NCI-H2227 (cell line): ENCODE results near the gene B3GNT9.
"Not testable (repeated sequence)": the region's sequence is repeated elsewhere in the genome, so short reads cannot be mapped to it uniquely, and the experiment has no call there.

ENCODE experiments used
- DNase-seq: peaks from one replicate; lab custom pipeline; 2025; ENCODE audit not compliant: unreplicated experiment; lab: John Stamatoyannopoulos, UW

B3GNT9 gene

DNA sequence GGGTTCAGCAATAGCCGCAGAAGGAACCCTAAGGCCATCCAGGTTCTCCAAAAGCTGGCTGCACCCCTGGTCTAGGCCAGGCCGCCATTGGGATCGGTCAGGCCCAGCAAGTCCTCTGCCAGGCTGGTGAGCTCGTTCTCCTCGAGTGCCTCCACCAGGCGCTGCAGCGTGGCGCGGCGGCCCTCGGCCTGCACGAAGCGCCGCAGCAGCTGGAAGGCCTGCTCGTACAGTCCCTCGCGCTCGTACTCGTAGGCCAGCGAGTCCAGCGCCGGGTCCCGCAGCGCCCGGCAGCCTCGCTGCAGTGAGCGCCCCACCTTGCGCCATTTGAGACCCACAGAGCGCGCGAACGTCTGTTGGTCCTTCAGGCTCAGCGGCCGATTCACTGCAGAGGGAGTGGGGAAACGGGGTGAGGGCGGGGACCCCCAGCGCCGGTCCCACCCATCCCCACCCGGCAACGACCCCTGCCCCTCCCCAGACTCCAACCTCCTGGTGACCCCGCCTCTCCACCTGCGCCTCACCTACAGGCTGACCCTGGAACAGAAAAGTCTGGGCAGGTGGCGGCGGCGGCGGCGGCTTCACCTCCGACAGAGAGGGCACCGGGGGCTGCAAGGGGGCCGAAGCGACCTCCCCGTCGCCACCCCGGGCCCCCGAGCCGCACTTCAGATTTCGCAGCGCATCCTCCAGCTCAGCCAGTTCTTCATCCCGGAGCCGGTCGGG is 3.9 kb upstream of the B3GNT9 start:
- DNase-seq, result peak; percentile 14

DNA sequence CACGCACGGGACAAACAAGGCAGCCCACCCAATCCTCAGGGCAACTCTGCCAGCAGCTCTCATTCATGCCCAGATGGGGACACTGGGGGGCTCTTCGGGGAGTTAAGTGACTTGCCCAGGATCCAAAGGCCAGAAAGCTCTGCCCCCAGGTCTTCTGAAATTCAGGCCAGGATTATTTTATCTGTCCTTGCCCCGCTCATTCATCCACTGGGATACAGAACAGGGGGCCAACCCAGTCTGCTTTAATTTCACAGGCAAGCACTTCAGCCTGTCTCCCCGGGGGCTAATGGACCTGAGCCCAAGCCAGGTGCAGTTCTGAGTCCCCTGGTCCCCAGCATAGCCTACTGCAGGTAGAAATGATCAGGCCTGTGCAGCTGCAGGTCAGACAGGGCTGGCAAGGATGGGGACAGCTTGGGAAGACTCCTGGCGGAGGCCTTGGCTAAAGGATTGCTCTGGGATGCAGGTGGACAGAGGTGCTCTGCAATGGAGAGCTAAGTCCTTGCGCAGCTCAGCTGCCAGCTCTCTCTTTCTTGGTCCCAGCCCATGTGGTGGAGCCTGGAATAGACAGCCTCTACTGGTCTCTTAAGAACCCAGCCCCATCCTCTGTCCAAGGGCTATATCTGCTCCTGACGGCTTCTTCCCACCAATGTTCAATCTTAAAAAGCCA is 766 bp upstream of the B3GNT9 start:
- DNase-seq, result peak; percentile 5

DNA sequence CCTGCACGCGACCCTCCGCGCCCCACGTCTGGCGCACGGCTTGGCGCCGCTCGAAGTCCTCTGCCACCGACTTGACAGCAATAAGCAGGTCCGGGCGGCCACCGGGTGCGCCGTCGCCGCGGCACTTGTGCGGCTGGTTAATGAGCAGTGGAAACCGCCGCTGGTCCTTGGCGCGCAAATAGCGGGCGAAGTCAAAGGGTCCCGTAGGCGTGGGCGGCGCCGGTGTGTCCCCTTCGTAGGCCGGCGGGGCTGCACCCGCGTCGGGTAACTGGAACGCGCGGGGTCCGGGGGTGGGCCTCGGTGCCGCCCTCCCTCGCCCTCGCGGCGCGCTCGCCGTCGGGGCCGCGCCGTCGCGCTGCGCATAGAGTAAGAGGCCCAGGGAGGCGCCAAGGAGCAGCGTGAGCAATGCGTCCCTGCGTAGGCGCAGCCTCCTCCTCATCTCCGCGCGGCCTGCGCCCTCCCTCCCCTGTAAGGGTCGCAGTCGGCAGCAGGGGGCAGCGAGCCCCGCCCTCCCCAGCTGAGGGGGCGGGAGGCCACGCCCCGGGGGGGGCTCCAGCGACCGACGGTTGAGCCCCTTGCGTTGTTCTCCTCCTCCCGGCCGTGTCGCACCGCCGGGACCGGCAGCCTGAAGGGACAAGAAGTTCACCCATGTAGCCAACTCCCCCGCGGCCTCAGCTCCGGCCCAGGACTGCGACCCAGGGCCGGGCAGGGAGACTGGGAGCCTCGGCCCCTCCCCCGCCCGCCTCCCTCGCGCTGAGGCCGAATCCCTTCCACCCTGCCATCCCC is 558 bp downstream of the B3GNT9 start:
- peak; percentile 80 for DNase-seq

DNA sequence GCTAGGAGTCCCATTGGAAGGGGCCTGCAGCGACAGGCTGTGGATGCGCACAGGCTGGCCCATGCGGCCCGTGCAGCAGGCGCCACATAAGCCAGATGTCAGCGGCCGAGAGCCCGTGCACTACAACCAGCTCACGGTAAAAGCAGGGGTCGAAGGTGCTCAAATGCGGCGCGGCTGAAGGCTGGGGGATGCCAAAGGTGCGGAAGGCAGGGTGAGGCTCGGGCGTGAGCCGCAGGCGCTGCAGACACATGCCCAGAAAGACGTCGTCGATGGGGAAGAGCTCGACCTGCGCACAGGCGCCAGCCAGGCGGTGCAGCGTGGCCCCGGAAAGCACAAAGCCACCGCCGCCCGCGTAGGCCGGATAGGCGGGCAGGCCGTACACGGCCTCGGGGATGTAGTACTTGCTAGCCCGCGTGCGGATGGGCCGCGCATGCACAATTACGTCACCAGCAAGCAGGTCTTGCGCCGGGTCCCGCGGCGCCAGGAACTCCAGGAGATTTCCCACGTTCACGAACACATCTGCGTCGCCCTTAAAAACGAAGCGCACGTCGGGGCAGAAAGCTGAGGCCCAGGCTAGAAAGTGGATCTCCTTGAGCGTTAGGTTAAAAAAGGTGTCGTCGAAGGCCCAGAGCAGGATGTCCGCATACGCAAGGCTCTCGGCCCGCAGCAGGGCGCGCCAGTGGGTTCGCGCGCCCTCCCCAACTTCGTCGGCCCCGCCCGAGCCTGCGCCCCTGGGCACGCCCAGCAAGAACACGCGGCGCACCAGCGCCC is 1.3 kb downstream of the B3GNT9 start:
- no peak for DNase-seq

DNA sequence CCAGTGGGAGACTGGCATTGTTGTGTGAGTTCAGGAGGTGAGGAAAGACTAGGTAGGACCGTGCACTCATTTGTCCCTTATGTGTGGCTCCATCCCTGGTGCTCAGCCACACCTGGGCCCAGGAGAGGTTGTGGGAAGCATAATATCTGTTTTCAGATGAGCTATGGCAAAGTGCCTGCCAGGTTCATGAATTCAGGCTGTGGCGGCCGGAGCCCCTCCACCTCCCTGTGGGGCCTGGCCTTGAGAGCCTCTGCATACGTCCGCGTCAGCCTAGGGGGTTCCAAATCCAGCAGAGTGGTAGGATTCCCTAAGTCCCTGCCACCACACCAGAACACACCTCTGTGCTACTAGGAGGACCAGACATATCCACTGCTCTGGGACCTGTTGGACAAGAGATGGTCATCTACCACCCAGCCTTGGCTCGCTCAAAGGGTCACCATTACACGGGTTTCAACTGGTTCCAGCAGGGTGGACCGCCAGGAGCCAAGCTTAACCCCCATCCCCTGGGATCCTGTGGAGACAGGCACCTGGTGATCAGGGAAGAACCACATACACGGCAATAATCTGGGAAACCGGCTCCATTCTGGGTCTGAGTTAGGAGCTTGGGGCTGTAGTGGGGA is 2.0 kb downstream of the B3GNT9 start:
- no peak for DNase-seq

DNA sequence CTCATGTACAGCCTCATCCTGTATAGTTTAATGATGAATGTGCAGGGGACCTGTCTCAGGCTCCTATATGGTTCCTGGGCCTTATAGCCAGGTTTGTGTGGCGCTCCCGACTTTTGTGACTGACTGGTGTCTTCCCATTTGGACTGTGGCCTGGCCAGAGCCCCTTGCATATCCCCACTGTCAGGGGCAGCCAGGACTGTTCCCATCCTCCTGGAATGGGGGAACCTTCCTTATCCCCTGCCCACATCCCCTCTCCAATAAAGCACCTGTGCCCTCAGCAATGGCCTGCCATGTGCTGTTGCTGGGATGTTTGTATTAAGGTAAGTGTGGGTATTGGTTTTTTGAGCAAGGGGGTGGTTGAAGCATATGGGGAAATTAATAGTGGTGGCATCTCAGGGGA is 2.6 kb downstream of the B3GNT9 start:
- no peak for DNase-seq

DNA sequence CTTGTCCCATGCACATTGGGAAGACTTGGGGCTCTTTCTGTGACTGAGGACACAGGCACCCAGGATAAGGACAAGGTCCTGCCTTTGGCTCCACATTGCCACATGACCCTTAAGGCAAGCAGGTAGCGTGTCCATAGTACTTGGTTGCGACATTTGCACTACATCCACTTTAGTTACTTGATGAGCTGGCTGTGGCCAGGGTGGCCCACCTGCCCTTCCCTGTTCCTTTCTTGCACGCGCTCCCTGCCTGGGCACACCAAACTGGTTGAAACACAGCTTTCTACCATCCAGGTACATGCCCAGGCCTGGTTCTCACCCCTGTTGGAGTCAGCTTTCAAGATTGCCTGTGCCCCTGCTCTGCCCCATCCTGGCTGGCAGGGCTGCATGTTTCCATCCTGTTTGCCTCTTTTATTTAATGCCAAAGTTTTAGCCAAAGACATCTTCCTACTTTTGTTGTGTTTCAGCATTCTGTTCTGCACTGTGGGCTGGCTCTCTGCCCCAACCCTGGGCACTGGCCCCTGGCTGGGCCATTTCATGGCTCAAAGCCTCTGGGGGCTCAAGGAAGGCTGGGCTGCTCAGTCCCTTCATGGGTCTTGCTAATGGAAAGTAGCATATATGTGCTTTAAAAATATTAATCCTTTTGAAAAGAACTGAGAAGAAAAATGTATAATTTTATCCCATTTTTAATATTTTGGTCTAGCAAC is 3.2 kb downstream of the B3GNT9 start:
- no peak for DNase-seq

DNA sequence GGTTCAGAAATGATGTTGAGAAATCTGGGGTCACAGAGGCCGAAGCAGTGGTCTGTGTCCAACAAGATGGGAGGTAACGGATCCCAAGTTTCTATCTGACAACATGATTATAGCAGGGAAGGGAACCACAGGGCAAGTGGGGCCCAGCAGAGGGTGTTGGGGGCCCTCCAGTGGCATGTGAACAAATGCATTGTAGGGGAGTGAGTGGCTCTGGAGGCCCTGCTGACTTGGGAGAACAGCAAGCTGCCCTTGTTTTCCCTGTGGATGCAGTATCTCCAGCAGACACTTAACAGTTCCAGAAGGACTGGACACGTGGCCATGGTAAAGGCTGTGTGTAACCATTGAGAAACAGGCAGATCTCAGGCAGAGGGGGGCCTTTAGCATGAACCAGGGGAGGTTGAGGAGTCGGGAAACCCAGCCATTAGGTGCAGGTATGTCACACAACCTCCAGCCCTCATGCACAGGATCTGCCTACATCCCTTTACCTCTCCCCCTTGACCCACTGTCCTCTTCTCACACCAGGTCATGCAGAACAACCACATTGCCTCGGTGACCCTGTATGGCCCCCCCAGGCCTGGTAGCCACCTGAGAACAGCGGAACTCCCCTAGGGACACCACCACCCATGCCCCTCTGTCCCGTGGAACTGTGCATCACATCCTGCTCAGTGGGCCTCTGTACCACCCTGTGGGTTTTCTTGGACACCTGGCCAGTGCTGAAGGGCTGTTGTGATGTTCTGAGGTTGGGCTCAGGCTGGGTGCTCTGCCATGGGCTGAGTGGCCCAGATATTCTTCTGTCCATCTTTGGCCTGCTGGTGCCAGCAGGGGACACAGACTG is 4.1 kb downstream of the B3GNT9 start:
- DNase-seq, result no peak

DNA sequence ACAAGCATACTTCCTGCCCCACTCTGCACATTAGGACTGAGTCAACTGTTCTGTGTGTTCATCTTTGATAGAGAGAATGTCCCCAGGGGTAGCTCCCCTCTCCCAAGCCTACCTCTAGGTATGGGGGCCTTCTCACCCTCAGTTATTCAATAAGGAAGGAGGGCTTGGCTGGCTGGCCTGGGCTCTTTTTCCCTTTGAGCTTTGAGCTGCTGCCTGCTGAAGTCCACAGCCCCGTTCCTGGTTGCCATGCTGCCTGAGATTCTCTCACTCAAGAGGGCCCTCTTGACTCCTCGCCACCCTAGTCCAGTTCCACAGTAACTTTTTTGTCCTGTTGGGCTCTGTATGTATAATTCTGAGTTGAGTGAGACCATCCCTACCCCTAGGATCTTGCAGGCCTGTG is 5.1 kb downstream of the B3GNT9 start:
- DNase-seq, result no peak

DNA sequence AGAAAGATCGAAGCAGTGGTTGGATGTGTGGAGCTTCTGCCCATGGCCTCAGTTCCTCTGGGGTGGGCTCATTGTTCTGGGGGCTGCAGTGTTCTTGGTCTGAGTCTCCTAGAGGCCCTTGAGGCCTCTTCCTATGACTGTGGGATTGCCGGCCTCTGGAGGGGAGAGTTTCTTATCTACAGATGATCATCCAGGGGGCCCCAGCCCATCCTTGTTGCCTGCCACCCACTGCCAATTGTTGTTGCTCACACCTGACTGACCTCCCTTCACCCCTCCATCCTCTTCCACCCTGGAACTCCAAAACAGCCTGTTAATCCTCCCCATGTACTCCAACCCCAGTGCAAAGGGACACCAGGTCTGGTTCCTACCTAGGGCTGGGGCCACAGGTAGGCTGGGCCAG is 5.9 kb downstream of the B3GNT9 start:
- no peak for DNase-seq

DNA sequence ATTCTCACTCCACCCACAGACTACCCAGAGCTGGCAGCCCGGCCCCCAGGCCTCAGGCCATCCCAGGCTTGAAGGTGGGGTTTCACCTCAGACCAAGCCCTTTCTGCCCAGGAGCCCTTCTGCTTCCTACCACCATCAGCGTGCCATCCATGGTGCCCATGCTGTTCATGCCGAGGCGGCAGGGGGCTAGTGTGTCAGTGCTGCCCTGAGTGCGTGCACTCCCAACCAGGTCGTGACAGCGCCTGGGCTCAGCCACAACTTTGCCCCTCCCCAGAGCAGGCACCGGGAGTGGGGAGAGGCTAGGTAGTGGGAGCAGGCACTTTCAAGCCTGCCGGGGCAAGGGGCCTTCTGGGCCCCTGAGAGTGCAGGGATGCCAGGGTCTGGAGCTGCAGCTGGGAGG is 8.5 kb downstream of the B3GNT9 start:
- no peak for DNase-seq

DNA sequence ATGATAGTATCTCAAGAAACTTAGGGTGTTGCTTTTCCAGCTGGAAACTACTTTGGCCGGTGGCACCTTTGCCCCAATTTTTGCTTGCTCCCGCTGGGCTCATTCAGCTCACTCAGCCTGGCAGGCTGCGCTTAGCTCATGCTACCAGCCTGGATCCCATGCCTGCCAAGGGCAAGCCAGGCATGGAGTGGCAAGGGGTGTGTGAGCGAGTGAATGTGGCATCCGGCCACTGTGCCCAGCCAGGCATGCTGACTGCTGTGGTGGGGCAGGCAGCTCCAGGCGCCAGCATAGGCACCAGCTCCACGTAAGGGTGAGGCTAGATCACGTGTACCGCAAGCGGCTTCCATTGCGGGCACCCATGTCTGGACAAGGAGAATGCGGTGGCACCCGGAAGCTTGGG is 9.4 kb downstream of the B3GNT9 start:
- DNase-seq, result no peak

DNA sequence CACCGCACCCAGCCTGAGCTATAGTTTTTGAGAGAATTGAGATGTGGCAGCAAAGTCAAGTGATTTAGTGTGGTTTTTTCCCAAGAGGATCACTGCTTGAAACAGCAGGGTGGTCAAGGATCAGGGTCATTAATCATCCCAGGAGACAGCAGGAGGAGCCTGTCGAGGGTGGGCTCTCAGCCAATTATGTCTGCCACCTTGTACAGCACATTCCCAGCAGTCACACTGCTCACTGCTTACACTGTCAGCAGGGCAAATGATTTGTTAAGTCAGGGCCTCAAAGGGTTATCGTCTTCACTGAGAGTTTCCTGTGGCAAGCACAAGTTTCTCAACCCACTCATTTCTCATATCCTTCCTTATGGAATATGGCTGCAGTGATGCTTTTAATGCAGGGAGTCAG is 13.2 kb downstream of the B3GNT9 start:
- DNase-seq, result no peak

DNA sequence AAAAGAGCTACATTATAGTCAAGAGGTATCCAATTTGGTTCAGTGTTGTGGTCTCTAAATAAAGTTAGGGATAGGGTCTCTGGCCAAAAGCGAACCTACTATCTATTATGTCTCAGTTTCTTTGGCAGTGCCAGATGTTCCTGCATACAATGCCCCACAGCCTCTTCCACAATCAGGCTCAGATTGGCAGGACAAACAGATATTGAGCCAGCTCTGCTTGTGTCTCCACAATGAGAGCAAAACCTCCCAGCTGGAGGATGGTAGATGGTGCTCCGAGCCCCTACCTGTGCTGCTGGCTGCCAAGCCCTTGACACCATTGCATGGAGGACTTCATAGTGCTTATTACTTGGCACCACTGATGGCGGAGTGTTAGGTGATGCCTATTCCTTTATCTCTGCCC is 21.4 kb downstream of the B3GNT9 start:
- no peak for DNase-seq

DNA sequence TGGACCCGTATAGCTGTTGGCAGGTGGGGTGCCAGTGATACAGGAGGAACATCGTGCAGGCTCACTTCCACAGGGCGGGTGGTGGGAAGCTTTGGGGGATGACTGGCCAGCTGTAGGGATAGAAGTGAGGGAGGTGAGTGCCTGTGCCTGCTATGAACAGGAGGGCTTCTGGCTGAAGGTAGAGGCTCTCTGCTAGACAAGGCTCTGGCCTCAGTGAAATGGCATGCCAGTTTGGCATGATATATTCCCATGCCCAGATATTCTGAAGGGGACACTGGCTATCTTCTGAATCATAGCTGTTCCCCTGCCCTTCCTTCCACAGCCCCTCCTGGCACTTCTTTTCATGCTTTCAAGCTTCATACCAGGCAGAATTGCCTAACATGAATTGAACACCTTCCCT is 21.9 kb downstream of the B3GNT9 start:
- no peak for DNase-seq

DNA sequence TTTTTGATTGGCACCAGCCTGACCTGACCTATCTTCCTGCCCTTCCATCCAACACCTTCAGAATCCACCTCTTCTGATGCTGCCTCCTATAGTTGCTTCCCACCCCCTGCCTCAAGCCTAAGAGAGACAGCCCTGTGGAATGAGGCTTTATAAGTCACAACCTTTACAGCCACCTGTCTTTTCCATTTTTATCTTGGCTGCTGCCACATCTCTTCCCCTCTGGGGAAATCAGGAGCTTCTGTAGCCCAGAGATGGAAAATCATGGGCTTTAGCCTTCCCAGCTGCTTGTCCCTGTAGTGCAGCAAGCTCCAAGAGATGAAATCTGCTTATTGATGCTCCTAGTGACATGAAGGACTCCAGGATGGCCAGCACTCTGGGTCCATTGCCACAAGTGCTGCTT is 22.4 kb downstream of the B3GNT9 start:
- no peak for DNase-seq

DNA sequence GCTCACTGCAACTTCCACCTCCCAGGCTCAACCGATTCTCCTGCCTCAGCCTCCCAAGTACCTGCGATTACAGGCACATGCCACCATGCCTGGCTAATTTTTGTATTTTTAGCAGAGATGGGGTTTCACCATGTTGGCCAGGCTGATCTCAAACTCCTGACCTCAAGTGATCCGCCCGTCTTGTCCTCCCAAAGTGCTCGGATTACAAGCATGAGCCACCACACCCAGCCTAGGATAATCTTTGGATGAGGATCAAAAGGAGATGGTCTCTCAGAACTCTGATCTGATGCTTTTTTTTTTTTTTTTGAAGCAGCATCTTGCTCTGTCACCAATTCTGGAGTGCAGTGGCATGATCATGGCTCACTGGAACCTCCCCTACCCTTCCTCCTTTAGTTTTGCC is 28.0 kb downstream of the B3GNT9 start:
- DNase-seq, result not testable (repeated sequence)

DNA sequence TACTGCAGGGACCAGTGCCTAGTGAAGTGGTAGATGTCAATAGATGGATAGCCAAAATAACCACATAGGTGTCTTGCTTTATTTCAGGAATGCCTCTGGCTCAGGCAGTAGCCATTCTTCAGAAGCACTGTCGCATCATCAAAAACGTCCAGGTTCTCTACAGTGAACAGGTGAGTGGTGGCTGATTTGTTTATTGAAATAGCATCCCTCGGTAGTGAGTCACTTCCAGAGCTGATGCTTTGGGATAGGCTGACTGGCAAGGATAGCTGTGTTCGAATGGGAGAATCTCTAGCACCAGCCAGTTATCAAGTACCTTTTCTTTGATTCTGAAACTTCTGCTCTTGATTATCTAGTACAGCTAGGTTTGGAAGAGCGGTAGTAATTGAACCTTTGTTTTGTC is 30.8 kb downstream of the B3GNT9 start:
- DNase-seq, result no peak

DNA sequence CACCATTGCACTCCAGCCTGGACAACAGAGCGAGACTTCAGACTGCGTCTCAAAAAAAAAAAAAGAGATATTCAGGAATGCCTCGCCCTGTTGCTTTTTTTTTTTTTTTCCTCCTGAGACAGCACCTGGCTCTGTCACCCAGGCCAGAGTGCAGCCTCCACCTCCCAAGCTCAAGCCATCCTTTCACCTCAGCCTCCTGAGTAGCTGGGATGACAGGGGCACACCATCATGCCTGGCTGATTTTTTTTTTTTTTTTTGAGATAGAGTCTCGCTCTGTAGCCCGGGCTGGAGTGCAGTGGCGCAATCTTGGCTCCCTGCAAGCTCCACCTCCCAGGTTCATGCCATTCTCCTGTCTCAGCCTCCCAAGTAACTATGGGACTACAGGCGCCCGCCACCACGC is 33.1 kb downstream of the B3GNT9 start:
- DNase-seq, result no peak
